Adrenal gland (tissue), 5 donors: ENCODE data around the gene C22orf31.

ENCODE experiments used
- CTCF ChIP-seq, 6 experiments: fragments of 450-650 bp in 4 of 6; fragments of 200-600 bp in 2 of 6; sonication (generic) in 1 of 6; IDR thresholded peaks; 1 replicate in 5 of 6; 2 replicates in 1 of 6; pipeline versions ENCODE4 v1.5.1 to v1.8.0; 2016 to 2021; ENCODE audit warnings: antibody characterized with exemption in 6 of 6, mild to moderate bottlenecking in 2 of 6, moderate library complexity in 1 of 6
- POLR2A ChIP-seq, 2 donors: fragments of 450-650 bp; IDR thresholded peaks; one replicate each; pipeline ENCODE4 v1.6.1; 2017; ENCODE audit warnings: antibody characterized with exemption in 2 of 2, mild to moderate bottlenecking in 2 of 2, moderate library complexity in 1 of 2
- donor health status: DM: no; HTN: no; CAD: no.

- no peak for TF ChIP-seq CTCF (IDR thresholded peaks at IDR 0.05)
- TF ChIP-seq POLR2A (IDR thresholded peaks at IDR 0.05), result no peak
Measured at GRCh38 chr22:29093030-29093429, 31.4 kb upstream of the C22orf31 start.
